ENCODE data around the gene SCUBE1.

Gene SCUBE1

DNA sequence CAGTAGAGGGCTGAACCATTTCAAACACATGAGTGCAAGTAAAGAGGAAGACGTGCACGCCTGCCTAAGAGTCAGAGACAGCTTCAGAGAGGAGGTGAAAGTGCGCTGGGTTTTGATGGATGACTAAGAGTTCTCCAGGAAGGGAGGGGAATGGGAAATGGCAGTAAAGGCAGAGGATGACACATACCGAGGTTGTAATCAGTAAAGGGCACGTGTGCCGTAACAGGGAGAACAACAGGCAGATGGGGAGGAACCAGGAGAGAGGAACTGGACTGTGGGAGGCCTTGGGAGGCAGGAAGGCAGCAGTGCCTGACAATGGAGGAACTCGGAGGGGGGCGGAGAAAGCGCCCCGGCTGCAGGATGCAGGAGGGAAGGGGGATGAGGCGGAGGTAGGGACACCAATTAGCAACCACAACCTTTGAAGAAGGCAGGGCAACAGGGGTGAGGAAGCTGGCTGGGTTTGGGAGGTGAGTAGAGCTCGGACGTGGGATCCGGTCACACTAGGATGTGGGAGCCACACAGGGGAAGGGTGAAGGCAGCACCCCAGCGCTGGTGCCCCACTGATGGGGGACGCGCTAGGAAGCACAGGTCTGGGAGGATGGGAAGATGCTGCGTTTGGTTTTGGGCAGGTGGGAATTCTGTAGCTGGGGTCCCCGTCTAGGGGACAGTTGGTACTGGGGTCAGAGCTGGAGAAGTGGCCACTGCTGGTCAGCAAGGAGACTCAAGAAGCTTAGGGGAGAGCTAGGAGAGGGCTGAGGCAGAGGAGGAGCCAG is 67.4 kb downstream of the SCUBE1 start:
- DNase-seq: no peak

DNA sequence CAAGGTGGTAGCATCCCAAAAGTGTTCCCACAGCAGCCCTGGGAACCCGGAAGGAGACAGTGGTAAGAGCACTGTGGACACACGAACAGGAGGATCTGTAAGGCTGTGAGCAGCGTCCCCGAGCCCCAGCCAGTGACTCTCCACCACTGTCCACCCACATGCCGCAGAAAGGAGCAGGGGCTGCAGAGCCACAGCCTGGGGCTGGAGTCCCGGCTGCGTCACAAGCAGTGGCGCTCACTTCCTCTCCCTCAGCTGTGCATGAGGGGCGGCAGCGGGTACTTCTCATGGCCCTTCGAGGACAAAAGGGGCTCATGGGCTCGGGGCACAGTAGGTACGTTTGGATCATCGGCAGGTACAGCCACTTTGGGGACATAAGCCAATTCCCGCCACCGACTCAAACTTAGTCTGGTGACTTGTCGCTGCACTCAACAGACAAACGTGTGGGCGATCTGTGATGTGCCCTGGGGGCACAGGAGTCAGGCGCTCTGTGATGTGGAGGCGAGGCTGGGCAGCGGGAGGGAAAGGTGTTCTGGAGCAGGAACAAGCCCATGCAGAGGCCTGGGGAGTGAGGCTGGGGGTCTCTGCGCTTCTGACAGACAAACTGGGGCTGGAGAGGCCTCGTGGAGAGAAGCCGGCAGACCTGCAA is 68.5 kb downstream of the SCUBE1 start:
- DNase-seq: no peak

GRCh38 chr22:43273902-43274484 is 69.2 kb downstream of the SCUBE1 start:
- DNase-seq: peak; percentile 17

DNA sequence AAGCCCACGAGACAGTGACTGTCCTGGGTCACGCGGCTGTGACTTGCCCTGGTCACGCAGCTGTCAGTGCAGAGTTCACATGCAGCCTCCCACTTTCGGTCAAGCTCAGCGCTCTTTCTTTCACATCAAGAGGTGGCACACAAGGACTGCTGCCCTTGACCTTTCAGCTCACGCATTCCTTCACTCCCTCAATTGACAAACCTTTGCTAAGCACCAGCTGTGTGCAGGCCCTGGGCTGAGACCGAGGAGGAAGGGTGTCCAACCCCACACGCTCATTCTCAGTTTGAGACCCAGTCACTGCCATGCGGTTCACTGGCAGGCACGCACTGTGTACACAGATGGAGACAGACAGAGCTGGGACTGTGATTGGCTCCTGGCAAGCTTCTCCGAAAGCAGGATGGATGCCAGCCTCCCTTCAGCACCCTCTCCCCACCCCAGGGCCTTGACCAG is 70.3 kb downstream of the SCUBE1 start:
- DNase-seq: no peak

- DNase-seq: no peak
These were observed 70.9 kb downstream of the SCUBE1 start for GRCh38 chr22:43272301-43272700.

DNA sequence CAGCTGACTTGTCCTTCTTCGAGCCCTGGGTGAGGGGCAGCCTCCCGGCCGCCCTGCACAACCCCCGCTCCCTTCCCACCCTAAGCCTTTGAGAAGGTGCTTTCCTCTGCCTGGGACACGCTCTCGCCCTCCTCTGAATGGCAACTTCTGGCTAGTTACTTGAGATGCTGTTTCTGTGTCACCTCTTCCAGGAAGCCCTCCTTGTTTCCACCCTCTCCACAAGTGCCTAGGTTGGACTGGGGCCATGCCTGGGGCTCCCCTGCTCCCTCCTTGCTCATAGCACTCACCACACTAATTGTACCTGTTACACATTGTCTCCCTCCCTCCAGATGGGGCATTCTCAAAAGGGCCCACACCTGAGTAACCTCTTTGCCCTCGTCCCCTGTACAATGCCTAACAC is 72.2 kb downstream of the SCUBE1 start:
- no peak for DNase-seq

- DNase-seq: no peak
These were observed 72.8 kb downstream of the SCUBE1 start for GRCh38 chr22:43270314-43270908.

- DNase-seq: no peak
These were observed 73.5 kb downstream of the SCUBE1 start for GRCh38 chr22:43269646-43270045.

DNA sequence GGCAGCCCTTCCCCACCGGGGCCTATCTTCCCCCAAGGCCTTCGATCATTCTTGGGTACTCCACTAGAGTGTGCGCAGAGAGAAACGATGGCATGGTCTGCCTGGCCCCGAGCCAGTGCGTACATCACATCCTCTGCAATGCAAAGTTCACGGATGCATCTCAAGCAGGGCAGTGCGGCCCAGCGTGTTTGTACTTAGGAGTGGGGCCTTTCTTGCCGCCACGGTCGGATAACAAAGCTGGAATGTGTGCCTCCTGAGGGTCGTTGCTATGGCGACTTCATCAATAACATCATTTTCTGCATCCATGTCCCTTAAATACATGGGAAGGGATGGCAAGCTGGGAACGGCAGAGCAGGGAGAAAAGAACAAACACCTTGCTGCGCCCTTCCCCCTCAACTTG is 73.9 kb downstream of the SCUBE1 start:
- no peak for DNase-seq

GRCh38 chr22:43267981-43268660 is 75.1 kb downstream of the SCUBE1 start:
- DNase-seq: no peak

DNA sequence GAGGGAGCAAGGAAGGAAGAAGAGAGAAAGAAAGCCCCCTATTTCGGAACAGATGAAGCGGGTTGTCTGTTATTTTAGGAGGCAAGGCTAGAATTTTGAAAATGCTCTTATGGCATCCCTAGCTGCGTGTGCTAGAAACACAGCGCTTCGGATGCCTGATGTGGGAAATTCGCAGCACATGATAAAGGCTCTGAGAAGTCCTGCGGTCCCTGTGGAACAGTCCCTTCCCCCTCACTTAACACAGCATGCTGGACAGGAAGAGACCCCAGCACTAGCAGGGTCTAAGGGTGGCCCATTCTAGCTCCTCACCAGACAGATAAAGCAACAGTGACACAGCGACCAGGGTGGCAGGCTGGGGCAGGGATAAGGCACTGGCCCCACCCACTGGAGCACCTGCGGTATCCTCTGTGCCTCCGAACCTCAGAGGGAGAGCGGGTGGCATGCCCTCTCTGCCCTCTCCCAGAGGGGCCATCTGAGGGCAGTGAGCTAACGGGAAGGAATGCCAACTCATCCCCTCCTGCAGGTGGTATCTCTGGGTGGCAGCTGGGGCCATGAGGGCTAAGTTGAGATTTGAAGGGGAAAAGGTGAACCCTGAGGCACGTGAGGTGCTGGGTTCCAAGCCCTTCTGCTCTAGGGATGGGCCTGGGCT is 75.7 kb downstream of the SCUBE1 start:
- DNase-seq: no peak

DNA sequence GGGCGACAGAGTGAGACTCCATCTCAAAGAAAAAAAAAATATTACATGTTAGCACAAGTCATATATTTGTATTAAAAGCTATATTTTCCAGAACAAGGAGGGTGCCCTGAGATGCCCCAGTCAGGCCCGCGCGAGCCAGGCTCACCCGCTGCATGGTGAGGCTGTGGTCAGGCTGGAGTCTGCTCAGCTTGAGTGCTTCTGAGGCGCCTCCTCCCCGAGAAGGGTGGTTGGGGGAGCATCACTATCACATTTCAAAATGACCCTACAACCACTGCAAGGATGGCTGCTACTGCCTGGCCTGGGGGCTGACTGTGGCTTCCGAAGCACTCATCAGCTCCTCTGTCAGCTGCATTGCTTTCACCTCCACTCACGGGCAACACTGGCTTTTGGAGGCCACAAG is 77.1 kb downstream of the SCUBE1 start:
- DNase-seq: no peak

DNA sequence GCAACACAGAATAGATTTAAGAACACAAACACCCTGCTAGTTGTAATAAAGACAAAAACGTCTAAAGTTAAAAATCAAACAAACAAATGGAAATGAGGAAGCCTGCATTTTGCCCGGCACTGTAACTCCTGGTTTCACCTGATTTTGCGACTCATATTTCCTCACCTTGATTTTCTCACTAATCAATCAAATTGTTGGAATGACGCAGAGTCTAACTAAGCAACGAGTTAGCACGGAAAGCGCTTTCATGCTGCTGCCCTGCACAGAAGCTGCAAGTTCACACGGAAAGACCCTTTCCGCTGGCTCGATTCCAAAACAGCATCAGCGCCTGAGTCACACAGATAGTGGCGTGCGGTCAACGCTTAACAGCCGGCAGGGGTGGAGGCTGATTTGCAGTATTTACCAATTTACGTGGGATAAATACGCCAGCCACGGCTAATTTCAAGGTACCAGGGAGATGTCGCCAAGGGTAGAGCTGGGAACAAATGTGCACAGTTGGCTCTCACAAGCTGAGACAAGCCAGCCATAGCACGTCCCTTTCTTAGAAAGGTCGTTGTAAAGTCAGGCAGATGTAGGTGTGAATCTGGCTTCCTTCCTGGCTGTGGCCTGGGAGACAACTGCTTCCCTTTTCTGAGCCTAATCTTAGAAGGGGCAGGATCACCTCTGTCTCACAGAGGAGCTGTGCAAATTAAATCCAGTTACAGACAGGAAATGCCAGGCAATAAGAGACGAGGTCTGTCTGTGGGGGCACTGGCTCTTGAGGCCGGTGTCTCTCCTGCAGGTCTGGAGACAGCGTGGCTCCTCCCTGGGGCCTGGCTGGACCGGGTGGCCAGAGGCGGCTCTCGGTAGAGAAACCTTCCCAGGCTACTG is 79.3 kb downstream of the SCUBE1 start:
- peak; percentile 79 for DNase-seq

DNA sequence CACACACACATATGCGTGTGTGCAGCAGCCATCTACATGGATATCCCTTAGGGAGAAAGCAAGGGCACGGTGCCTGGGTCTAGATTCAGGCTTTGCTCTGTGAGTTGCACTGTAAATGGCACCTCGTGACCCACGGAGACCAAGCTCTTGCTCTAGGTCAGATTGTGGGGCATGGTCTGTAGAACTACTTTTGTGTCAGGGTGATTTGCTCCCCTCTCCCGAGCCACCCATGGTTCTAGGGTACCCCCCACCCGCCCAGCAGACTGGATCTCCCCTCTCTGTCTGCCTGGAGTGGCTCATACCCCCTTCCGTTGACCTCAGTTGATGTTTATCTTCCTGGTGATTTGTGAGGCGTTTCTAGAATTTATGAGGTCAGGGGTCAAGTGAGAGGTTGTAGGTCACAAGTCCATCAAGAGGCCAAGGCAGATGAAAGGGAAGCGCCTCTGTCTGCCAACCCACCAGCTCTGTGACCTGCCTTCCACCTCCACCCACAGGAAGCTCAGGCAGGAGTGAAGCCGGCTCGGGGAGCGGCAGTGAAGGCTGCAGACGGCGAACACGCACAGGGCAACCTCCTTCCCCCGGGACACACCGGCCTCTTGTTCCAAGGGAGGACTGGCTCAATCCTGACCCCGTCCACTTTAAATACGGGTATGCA is 80.1 kb downstream of the SCUBE1 start:
- peak; percentile 51 for DNase-seq

- DNase-seq: no peak
These were observed 82.6 kb downstream of the SCUBE1 start for GRCh38 chr22:43260331-43261231.

DNA sequence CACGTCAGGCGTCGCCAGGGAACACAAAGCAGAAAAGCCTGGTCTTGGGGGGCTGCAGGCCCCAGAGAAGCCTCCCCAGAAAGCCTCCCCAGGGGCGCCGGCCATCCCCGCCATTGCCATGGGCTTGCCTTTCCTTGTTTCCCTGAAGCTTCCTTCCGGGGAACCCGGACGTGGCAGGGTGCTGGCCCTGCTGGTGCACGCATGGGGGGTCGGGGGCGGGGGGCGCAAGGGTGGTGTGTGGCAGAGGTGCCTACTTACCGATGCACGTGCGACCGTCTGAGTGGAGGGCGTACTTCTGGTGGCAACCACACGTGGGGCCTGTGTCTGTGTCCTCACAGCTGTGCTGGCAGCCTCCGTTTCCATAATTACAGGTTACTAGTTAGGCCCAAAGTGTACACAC is 85.2 kb downstream of the SCUBE1 start:
- no peak for DNase-seq

DNA sequence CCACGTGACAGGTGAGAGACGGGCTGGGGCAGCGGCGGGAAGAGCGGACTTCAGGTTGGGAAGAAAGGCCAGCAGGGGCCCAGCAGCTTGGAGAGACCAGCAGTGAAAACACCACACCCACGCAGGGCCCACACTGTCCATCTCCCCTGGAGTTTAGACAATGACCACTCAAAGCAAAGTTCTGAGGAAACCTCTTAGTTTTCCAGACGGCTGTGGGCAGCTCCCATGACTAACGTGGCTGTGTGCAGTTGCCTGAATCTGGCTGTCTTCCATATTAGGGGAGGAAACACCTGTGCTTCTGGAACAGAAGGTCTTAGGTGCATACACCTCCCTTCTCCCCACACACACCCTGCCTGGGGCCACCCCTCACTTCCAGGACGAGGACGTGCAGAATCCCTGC is 85.6 kb downstream of the SCUBE1 start:
- no peak for DNase-seq

GRCh38 chr22:43256976-43257545 is 86.1 kb downstream of the SCUBE1 start:
- DNase-seq: no peak

GRCh38 chr22:43256569-43256968 is 86.6 kb downstream of the SCUBE1 start:
- DNase-seq: no peak

DNA sequence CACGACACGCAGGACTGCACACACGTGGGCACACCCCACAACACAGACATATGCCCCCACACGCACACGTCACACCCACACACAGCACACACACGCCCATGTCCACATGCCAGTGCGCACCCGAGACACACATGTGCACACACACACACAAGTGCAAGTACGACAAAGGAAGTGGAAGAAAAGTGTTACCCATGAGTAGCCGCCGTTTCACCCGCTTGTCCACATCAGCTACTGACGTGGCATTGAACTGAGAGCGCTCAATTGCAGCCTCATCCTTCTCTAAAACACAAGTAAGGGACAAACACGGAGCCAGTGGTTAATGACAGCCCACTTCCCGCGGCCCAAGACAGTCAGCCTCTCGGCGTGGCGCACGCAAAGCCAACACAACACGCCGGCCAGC is 87.9 kb downstream of the SCUBE1 start:
- no peak for DNase-seq

Measured in activated effector memory CD4-positive, alpha-beta T cell treated with Interleukin-2 at 50 U/mL for 16 hours (primary cell).